Measurements from ENCODE around the gene THADA.

DNA sequence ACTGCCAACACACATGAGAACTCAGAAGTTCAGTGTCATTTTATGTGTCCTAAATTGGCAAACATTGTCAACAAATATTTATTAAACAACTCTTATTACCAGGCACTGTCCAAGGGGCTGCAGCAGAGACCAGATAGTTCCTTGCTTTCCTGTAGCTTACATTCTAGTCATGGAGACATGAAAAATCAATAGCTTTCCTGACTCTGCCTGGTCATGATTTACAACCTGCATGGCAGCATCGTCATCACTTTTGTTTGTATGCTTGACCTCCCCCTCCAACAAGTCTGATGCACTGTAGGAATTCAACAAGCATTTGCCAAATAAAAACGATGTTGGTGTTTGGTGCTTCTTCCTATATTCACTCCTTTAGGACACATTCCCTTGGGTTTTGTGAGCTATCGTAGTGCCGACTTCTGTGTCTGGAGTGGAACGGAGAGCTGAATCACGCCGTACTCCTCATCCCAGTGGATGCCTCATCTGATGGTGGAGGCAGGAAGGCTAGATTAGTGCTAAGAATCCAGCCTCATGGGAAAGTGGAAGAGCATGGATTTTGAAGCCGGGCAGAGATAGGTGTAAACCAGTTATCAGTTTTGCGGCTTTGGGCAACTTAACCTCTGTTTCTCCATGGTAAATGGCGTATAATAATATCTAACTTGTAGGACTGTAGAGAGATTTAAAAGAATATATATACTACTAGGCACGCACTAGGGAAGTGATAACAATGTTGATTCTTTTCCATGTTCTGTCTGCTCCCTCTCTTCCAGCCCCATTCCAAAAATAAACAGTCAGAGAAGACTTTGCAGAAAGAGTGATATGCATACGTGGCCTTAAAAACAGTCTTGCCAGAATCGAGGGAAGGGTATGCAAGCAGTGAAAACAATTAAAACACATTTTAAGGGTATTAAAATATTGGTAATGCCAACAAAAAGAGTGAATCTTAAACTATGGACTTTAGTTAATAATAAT is 249.0 kb downstream of the THADA start:
- TF ChIP-seq, protein P1, sequence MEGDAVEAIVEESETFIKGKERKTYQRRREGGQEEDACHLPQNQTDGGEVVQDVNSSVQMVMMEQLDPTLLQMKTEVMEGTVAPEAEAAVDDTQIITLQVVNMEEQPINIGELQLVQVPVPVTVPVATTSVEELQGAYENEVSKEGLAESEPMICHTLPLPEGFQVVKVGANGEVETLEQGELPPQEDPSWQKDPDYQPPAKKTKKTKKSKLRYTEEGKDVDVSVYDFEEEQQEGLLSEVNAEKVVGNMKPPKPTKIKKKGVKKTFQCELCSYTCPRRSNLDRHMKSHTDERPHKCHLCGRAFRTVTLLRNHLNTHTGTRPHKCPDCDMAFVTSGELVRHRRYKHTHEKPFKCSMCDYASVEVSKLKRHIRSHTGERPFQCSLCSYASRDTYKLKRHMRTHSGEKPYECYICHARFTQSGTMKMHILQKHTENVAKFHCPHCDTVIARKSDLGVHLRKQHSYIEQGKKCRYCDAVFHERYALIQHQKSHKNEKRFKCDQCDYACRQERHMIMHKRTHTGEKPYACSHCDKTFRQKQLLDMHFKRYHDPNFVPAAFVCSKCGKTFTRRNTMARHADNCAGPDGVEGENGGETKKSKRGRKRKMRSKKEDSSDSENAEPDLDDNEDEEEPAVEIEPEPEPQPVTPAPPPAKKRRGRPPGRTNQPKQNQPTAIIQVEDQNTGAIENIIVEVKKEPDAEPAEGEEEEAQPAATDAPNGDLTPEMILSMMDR (IDR thresholded peaks at IDR 0.05) = no peak
- TF ChIP-seq POLR2AphosphoS5 (IDR thresholded peaks at IDR 0.05) = no peak
- TF ChIP-seq POLR2A (IDR thresholded peaks at IDR 0.05) = no peak
- TF ChIP-seq EP300 (IDR thresholded peaks at IDR 0.05) = no peak

Measured in suprapubic skin (tissue), 4 donors.